Thoracic aorta (tissue), 2 donors: ENCODE measurements around the gene GLRA3. TPM values are rescaled to one million over a fixed set of nuclear protein-coding genes. Genes with fewer than 3 reads are reported as not detected.

Source experiments
- ATAC-seq: fragments of 150-250 bp; one replicate; pipeline ENCODE4 v1.8.0; 2017; ENCODE audit warnings: low read depth; ENCODE audit not compliant: insufficient number of reproducible peaks, low FRiP score
- DNase-seq: peaks from one replicate; pipeline ENCODE4 v3.0.0-alpha.2; 2020; ENCODE audit warnings: low spot score
- H3K27ac ChIP-seq, 2 donors: fragments of 200-600 bp; sonication (generic); 1 replicate in 1 of 2; 2 replicates in 1 of 2; pipeline ENCODE4 v1.5.1; 2016; ENCODE audit warnings: mild to moderate bottlenecking in 2 of 2, moderate library complexity in 2 of 2
- H3K27me3 ChIP-seq: fragments of 200-600 bp; sonication (generic); replicated peaks from 2 replicates; pipeline ENCODE4 v1.6.0; 2016; ENCODE audit warnings: mild to moderate bottlenecking; ENCODE audit not compliant: insufficient read depth
- H3K36me3 ChIP-seq: fragments of 200-600 bp; sonication (generic); one replicate; pipeline ENCODE4 v1.5.1; 2016
- H3K4me1 ChIP-seq, 2 donors: fragments of 200-600 bp; sonication (generic); 1 replicate in 1 of 2; 2 replicates in 1 of 2; pipeline versions ENCODE4 v1.5.1 to v1.6.0; 2016; ENCODE audit warnings: low read depth in 2 of 2, mild to moderate bottlenecking in 1 of 2; ENCODE audit not compliant: control insufficient read depth in 1 of 2
- H3K4me3 ChIP-seq: fragments of 200-600 bp; sonication (generic); 2 replicates; pipeline ENCODE4 v1.5.1; 2016; ENCODE audit warnings: mild to moderate bottlenecking
- H3K9me3 ChIP-seq: fragments of 200-600 bp; sonication (generic); 2 replicates; pipeline ENCODE4 v1.5.1; 2016
- total RNA-seq, 2 donors: library from RNA; depleted of rRNA; stranded (reverse); fragments of >200 nt; gene quantifications; one replicate each; pipeline versions ENCODE4 v1.1.0 to v1.2.3, GENCODE V29; 2016
- TF ChIP-seq, protein P1 (sequence below): fragments of 200-600 bp; sonication (generic); IDR thresholded peaks from one replicate; pipeline ENCODE4 v1.5.1; 2019; ENCODE audit warnings: antibody characterized with exemption

GLRA3 gene
- total RNA-seq, 2 donors from 2014 or later: not detected

DNA sequence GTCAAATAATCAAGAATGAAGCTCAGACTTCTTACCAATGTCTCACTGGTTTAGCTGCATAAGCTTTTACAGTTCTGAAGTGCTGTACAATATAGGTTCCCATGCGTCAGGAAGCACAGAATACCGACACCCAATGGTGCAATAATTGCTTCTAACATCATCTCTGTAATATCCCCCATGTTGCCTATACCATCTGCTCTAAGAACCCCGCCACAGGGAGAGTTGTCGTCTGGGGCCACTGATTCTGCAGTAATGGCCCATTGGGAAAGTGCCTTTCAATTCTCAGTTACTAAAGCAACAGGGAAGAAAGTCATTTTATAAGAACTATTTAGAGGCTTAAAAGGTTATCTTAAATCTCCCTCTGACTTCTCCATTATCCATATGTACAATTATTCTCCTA is 94.9 kb downstream of the GLRA3 start:
- Histone ChIP-seq H3K4me3 (no peak overlapping the region), H3K9me3 (no peaks in the 10 kb centered on the region)

DNA sequence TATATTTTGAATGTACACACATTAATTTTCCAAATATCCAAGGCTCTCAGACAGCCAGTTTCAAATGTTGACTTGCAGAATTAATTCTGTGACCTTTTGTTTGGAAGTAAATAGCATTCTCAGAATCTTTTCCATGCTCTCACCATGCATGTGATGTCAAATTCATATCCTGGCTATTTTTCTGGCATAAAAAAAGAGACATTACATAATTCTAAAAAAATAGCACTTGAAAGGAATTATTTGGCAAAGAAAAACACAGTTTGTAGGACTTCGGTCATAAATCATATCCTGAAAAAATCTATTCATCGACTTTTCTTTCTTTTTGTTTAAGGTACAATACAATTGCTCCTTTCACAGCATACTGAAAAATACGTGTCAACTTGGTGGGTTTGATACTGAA is 111.2 kb downstream of the GLRA3 start:
- no peaks in the 10 kb centered on the region for H3K27me3 ChIP-seq
- ATAC-seq (no peak), DNase-seq (no peak)
- TF ChIP-seq, protein P1, sequence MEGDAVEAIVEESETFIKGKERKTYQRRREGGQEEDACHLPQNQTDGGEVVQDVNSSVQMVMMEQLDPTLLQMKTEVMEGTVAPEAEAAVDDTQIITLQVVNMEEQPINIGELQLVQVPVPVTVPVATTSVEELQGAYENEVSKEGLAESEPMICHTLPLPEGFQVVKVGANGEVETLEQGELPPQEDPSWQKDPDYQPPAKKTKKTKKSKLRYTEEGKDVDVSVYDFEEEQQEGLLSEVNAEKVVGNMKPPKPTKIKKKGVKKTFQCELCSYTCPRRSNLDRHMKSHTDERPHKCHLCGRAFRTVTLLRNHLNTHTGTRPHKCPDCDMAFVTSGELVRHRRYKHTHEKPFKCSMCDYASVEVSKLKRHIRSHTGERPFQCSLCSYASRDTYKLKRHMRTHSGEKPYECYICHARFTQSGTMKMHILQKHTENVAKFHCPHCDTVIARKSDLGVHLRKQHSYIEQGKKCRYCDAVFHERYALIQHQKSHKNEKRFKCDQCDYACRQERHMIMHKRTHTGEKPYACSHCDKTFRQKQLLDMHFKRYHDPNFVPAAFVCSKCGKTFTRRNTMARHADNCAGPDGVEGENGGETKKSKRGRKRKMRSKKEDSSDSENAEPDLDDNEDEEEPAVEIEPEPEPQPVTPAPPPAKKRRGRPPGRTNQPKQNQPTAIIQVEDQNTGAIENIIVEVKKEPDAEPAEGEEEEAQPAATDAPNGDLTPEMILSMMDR: no peak
- H3K27ac ChIP-seq: no peak overlapping the region
- no peaks in the 10 kb centered on the region for H3K36me3 ChIP-seq
- no peaks in the 10 kb centered on the region for H3K9me3 ChIP-seq
- H3K4me1 ChIP-seq: peaks cover 0 to 3% of the 10 kb centered on the region in 2 donors
- no peak overlapping the region for H3K4me3 ChIP-seq

More for the DNA sequence above, 94.9 kb downstream of the GLRA3 start:
- H3K36me3 ChIP-seq: no peaks in the 10 kb centered on the region
- H3K4me1 ChIP-seq: no peaks in the 10 kb centered on the region
- H3K27me3 ChIP-seq: no peaks in the 10 kb centered on the region
- ATAC-seq (no peak), DNase-seq (no peak)
- H3K27ac ChIP-seq: no peak overlapping the region
- TF ChIP-seq, protein P1: no peak

DNA sequence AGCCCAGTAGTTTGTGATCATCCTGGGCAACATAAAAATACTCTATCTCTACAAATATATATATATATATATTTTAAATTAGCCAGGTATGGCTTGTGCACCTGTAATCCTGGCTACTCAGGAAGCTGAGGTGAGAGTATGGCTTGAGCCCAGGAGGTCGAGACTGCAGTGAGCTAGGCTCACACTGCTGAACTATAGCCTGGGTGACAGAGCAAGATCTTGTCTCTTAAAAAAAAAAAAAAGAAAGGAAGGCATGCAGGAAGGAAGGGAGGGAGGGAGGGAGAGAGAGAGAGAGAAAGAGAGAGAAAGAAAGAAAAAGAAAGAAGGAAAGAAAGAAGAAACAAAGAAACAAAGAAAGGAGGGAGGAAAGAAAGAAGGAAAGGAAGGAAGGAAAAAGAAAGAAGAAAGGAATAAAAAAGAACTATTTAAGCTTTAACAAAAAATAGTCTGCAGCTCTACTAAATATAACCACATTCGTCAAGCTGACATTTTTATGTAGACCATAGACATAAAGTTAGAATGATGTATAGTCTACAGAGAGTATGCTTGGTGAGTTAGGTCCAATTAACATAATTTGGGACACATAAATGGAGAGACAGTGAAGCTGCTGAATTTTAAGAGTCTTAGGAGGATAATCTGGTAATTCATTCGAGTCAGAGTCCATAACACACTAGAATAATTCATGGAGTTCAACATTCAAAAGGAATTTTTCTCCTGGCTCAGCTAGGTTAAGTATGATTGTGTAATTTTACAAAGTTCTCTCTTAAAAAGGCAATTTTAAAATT is 111.9 kb downstream of the GLRA3 start:
- no peaks in the 10 kb centered on the region for H3K36me3 ChIP-seq
- H3K4me3 ChIP-seq: no peak overlapping the region
- TF ChIP-seq, protein P1: no peak
- peaks cover 0 to 3% of the 10 kb centered on the region in 2 donors for H3K4me1 ChIP-seq
- H3K9me3 ChIP-seq: no peaks in the 10 kb centered on the region
- ATAC-seq (no peak), DNase-seq (no peak)
- no peaks in the 10 kb centered on the region for H3K27me3 ChIP-seq
- H3K27ac ChIP-seq: no peak overlapping the region

DNA sequence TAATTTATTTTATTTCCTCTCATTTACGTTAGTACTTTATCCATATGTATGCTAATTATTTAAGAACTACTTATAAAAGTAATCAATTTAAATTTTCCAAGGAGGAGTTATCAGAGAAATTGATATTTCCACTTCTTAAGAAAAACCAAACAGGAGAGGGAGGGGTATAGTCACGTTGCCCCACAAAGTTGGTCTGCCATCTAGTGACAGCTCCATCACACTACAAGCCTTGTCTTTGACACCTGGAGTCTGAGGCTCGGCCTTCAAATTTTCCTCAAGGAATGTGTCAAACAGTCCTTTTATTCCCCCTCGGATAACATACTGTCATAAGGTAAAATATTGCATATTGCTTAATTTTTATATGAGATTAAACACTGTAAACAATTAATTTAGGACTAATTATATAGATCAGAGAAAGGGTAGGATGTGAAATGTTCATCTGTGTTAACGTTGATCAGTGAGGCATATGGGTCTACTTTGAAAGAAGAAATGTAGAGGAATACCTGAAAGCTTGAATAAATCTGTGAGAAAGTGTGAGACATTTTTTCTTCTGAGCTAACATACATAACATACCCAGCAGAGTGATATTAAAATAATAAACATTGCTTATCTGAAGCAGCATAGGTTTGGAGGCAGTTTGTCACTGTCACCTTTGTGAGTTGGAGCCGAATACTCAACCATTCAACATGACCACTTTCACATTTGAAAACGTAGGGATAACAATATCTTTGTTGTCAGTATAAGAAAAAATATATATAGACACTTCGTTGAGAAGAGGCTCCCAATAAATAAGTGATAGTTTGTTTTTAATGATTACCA is 114.4 kb downstream of the GLRA3 start:
- ATAC-seq (no peak), DNase-seq (no peak)
- Histone ChIP-seq H3K4me1 (peaks cover 0 to 3% of the 10 kb centered on the region in 2 donors), H3K36me3 (no peaks in the 10 kb centered on the region), H3K9me3 (no peaks in the 10 kb centered on the region), H3K4me3 (no peak overlapping the region), H3K27ac (no peak overlapping the region), H3K27me3 (no peaks in the 10 kb centered on the region)
- TF ChIP-seq, protein P1: no peak

DNA sequence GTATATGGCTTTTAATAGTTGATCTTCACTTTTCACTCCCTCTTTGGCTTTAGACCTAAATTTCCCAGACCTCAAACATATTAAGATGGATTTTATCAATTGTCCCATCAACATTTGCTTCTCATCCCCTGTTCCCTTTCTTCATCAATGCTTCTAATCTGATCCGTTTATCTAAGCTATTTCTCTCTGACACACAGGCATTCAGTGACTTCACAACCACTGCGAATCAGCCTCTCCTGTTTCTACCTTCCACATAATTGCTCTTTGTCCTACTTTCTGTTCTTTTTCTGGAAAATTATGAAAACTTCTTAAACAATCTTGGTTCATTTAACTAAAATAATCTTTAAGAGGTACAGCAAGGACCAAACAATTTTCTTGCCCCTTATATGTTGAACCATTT is 115.2 kb downstream of the GLRA3 start:
- Histone ChIP-seq H3K27me3 (no peaks in the 10 kb centered on the region), H3K4me3 (no peak overlapping the region), H3K27ac (no peak overlapping the region), H3K9me3 (no peaks in the 10 kb centered on the region), H3K4me1 (peaks cover 0 to 3% of the 10 kb centered on the region in 2 donors), H3K36me3 (no peaks in the 10 kb centered on the region)
- DNase-seq (no peak), ATAC-seq (no peak)
- TF ChIP-seq, protein P1: no peak
